ENCODE data around the gene ST8SIA5.

GRCh38 chr18:46732201-46732600 lies 24.7 kb downstream of the ST8SIA5 start:
- TF ChIP-seq CREB1 (CRISPR knock-in tag; IDR thresholded peaks at IDR 0.05; ENCODE audit: low read depth) (no peak), NANOG (IDR thresholded peaks at IDR 0.05; ENCODE audit: borderline replicate concordance) (no peak), CTCF (conservative IDR thresholded peaks at IDR 0.05; ENCODE audit: low read depth in 2 of 2) (no peak), REST (IDR thresholded peaks at IDR 0.05; ENCODE audit: unreplicated experiment) (no peak), ZNF114 (CRISPR knock-in tag; IDR thresholded peaks at IDR 0.05) (no peak), EZH2 (IDR thresholded peaks at IDR 0.05; ENCODE audit: low read depth, unreplicated experiment) (no peak), POLR2AphosphoS5 (IDR thresholded peaks at IDR 0.05; ENCODE audit: low read depth) (no peak), JUNB (IDR thresholded peaks at IDR 0.05; ENCODE audit: unreplicated experiment) (no peak), EZH2phosphoT487 (IDR thresholded peaks at IDR 0.05; ENCODE audit: unreplicated experiment) (no peak)
